GM18873 (cell line): Measurements from ENCODE around the gene COG3.

ENCODE experiments used
- ATAC-seq: cut with Tn5 transposase; IDR thresholded peaks from one replicate; pipeline ENCODE4 v1.9.1; 2021; ENCODE audit warnings: mild to moderate bottlenecking, moderate library complexity, moderate number of reproducible peaks; ENCODE audit not compliant: unreplicated experiment, low FRiP score

Gene COG3

DNA sequence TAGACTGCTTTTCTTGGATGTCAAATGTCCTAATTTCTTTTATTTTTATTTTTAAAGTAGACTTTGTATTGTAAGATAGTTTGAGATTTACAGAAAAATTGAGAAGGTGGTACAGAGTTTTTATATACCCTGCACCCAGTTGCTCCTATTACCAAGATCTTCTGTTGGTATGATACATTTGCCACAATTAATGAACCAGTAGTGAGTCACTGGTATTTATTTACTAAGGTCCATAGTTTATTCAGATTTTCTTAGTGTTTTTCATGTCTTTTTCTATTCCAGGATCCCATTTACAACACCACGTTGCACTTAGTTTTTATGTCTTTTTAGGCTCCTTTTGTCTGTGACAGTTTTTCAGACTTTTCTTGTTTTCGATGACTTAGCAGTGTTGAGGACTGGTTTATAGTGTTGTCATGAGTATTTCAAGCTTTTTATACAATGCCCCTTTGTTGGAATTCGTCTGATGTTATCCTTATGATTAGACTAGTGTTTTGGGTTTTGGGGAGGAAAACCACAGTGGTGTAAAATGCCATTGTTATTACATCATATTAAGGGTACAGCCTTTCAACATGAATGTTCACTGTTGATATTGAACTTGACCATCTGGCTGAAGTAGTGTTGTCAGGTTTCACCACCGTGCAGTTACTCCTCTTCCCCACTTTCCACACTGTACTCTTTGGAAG, 35.9 kb downstream of the COG3 start:
- no peak for ATAC-seq

GRCh38 chr13:45501175-45501526, 36.4 kb downstream of the COG3 start:
- ATAC-seq, result no peak

DNA sequence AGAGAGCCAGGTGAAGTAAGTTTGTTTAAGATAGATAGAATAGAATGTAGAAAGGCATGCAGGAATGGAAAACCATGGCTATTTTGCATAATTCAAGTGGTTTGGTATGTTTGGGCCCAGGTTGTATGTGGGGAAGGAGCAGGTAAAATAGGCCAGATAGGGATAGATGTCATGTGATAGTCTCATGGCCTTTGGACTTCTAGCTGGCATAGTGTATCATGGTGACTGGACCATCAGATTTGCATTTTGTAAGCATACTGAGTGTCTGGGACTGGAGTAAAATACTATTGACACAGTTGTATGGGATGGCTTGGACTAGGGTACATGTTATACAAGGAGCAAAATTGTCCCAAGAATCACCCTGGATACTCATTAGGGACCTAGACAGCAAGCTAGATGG, 38.9 kb downstream of the COG3 start:
- no peak for ATAC-seq

DNA sequence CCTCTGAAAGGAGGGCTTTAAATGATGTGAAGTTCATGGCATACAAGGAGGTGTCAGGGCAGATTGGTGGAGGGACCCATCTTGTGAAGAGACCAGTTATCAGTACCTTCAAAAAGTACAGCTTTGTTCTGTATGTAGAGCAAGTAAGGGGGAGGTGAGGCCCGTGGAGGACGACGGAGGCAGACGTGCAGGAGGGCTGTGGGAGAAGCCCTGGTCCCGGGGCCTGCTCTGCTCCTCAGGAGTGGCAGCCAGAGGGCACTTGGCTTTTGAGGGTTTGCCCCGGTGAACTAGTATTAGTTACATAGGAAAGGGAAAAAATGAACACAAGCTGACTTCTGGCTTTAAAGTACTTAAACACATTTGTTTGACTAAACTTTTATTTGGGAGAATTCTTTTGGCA, 42.1 kb downstream of the COG3 start:
- ATAC-seq, result no peak

DNA sequence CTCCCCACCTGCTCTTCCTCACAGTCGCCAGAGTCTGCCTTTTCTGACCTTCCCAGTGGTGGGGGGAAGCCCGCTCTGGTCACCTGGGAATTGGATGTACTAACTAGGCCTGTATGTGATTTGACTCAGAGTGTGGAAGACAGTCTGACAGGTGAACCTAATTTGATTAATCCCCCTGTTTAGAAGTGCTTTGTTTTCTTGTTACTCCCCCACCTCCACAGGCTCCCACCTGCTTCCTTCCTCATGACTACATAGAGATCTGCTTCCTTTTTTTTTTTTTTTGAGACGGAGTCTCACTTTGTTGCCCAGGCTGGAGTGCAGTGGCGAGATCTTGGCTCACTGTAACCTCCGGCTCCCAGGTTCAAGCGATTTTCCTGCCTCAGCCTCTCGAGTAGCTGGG, 44.0 kb downstream of the COG3 start:
- ATAC-seq, result no peak

- no peak for ATAC-seq
Measured at GRCh38 chr13:45510672-45511071, 45.9 kb downstream of the COG3 start.

- ATAC-seq, result no peak
Measured at GRCh38 chr13:45511310-45512097, 46.8 kb downstream of the COG3 start.

DNA sequence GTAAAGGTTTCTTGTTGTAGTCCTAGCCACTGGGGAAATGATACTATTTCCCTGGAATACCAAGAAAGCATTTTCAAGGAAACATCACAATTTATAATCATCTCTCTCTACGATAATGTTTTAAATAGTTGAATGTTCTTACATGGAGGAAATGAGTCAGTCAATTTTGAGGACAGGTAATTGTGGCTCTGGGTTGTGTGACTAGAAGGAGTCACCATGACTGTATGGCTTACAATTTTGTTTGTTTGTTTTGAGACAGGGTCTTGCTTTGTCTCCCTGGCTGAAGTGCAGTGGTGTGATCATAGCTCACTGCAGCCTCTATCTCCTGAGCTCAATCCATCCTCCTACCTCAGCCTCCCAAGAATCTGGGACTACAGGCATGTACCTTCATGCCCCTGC, 47.4 kb downstream of the COG3 start:
- no peak for ATAC-seq

DNA sequence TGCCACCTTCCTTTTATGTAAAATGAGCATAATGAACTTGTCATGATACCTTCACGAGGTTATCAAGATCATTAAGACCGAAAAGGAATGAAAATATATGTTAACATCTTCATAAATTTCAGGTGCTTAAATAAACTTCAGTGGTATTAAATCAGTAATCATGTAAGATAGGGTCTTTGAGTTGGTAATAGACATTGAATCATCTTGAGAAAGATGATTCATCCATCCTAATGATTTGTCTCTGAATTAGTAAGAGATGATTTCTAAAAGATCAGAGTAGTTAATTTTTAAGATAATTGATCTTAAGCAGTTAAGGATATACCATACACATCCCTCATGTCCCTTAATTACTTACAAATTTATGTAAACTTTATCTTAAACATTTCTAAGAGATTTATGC, 52.0 kb downstream of the COG3 start:
- no peak for ATAC-seq

GRCh38 chr13:45518525-45519245, 53.9 kb downstream of the COG3 start:
- ATAC-seq, result no peak

DNA sequence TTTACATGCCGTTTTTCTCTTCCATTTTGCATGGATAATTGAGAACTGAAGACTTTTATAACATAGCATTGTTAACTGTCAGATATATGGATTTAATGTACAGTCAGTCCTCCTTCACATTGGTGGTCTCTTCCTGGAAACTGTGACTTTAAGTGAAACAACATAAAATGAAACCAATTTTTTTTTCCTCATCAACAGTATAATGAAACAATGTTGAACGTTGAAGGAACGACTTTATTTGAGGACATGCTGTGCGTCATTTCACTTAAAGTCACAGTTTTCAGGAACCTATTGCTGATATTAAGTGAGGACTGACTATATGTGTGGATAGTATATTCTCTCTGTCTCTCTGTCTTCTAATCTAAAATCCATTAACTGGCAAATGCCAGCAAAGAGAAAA, 54.8 kb downstream of the COG3 start:
- no peak for ATAC-seq

GRCh38 chr13:45521297-45521696, 56.6 kb downstream of the COG3 start:
- no peak for ATAC-seq

- no peak for ATAC-seq
Measured at GRCh38 chr13:45522571-45522970, 57.8 kb downstream of the COG3 start.

GRCh38 chr13:45527699-45528462, 63.1 kb downstream of the COG3 start:
- ATAC-seq, result no peak

DNA sequence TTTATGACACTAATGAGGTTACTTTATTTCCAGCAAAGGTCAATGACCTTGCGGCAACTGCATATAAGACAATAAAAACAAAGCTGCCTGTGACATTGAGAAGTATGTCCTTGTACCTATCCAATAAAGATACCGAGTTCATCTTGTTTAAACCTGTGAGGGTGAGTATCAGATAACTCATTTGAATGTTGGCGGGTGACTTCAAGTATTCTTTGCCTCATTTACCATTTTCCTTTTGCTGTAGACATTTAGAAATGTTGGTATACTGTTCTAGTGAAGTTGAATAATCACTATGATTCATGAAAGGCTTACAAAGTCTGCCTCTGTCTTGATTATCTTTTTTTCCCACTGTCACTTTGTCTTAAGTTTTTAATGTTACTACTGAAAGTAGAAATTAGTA, 65.0 kb downstream of the COG3 start:
- no peak for ATAC-seq

DNA sequence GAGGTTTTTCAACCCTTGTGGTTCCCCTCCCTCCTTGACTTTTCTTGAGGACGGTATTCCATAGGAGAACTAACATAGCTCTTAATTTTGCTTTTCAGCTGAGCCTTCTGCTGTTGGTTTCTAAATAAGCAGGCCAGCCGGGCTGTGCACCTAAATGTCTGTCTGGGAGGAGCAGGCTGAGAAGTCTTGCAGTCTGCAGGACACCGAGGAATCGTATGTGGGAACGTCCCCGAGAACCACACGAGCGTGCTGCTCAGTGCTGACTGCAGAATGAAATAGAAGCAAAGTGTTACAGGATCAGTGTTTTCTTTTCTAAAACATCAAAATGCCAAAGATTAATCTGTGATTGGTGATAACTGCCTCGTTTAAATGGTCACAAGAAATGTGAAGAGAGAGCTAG, 69.9 kb downstream of the COG3 start:
- ATAC-seq, result no peak

GRCh38 chr13:45536224-45536623, 71.5 kb downstream of the COG3 start:
- ATAC-seq, result no peak

DNA sequence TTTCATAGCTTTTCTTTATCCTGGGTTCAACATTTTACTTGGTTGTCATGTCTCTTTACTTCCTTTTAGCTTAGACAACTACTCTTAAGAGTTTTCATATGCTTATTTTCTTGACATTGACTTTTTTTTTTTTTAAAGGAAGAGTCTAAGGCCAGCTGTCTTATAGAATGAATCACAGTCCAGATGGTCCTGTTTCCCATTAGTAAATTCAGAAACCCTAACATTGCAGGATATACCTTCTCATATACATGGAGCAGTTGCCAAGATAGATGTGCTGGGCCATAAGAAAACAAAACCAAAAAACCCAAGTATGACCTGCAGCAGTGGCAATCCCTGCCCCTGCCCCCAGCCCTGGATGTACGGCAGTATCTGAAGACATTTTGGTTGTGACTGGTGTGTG, 72.8 kb downstream of the COG3 start:
- ATAC-seq, result no peak

- ATAC-seq, result no peak
Measured at GRCh38 chr13:45538382-45538781, 73.6 kb downstream of the COG3 start.

GRCh38 chr13:45540195-45540594, 75.5 kb downstream of the COG3 start:
- no peak for ATAC-seq

- no peak for ATAC-seq
Measured at GRCh38 chr13:45540864-45541263, 76.1 kb downstream of the COG3 start.
